ENCODE data around the gene DUSP15.

DUSP15 gene

DNA sequence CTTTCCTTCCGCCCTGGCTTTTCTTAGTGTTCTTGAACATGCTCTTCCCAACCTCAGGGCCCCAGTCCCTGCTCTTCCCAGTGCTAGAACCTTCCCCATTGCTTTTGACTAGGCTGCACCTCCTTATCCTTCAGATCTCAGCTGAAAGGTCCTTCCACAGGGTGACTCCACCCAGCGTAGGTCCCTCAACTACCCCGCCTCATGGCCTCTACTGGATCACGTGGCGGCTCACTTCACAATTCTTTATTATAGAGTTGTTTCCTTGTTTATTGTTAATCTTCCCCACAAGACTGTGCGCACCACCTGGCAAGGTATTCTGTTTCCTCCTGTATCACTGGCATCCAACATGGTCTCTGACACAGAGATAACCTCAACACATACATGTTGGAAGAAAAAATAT, 31.3 kb upstream of the DUSP15 start:
- H3K4me3 ChIP-seq (ENCODE audit: insufficient read depth in 1 of 2, low read depth in 1 of 2, low read length in 2 of 2), result no peak overlapping the region
- no peak overlapping the region for H2BK15ac ChIP-seq (ENCODE audit: low read depth, poor library complexity, severe bottlenecking)
- DNase-seq, result no peak
- 88% methylated on average over 5 of the region's 6 CpGs for WGBS
- no peak overlapping the region for H4K8ac ChIP-seq (ENCODE audit: low read length)
- H2BK120ac ChIP-seq (ENCODE audit: low read depth, low read length), result no peak overlapping the region
- H3K9me3 ChIP-seq (ENCODE audit: control insufficient read depth, low read length), result no peaks in the 10 kb centered on the region
- H3K23ac ChIP-seq (ENCODE audit: low read length in 2 of 2), result no peak overlapping the region
- no peak overlapping the region for H3K14ac ChIP-seq (ENCODE audit: low read length in 2 of 2)
- no peaks in the 10 kb centered on the region for H3K79me1 ChIP-seq (replicated peaks; ENCODE audit: low read length, poor library complexity, severe bottlenecking)
- H2AK5ac ChIP-seq (ENCODE audit: low read length, severe bottlenecking), result no peak overlapping the region
- peaks cover 19 to 33% of the 10 kb centered on the region in 2 experiments for H3K27me3 ChIP-seq (ENCODE audit: control insufficient read depth in 1 of 2, insufficient read depth in 1 of 2, low read length in 2 of 2)
- H4K91ac ChIP-seq (ENCODE audit: low read length), result no peak overlapping the region
- H3K4me1 ChIP-seq (ENCODE audit: control insufficient read depth, insufficient read depth, low read depth, low read length), result no peaks in the 10 kb centered on the region
- H3K36me3 ChIP-seq (ENCODE audit: control insufficient read depth in 1 of 2, insufficient read depth in 2 of 2, low read depth in 1 of 2, low read length in 2 of 2), result no peaks in the 10 kb centered on the region
- no peak overlapping the region for H3K4ac ChIP-seq (ENCODE audit: low read depth in 1 of 2, low read length in 2 of 2)
- no peak overlapping the region for H3K9ac ChIP-seq (ENCODE audit: low read length)
- H3K18ac ChIP-seq (ENCODE audit: low read depth in 1 of 2, low read length in 2 of 2), result no peak overlapping the region
- H2AFZ ChIP-seq (ENCODE audit: low read depth, low read length), result no peak overlapping the region
- H3K4me2 ChIP-seq (ENCODE audit: low read length, poor library complexity, severe bottlenecking), result no peak overlapping the region
- no peak overlapping the region for H2BK5ac ChIP-seq (ENCODE audit: low read depth, low read length, poor library complexity, severe bottlenecking)
- H2BK12ac ChIP-seq (ENCODE audit: low read length in 2 of 2), result no peak overlapping the region
- H3K27ac ChIP-seq (ENCODE audit: low read length, poor library complexity, severe bottlenecking), result no peak overlapping the region

DNA sequence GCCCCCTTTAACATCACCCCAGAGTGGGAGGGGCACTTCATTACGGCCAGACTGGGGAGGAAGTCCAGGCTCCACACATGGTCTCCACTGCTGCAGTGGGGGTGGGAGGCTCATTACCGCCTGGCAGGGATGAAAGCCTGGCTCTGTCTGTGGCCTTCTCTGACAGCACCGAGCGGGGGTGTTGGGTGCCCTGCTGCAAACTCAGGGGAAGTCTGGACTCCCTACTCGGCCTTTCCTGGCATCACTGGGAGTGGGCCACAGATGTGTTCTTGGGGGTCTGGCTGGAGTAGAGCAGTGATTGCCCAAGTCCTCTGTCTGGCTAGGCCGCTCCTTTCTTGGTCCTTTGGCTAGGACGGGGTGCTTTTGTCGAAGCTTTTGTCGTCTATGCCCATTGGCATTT, 27.2 kb upstream of the DUSP15 start:
- H2BK5ac ChIP-seq (ENCODE audit: low read depth, low read length, poor library complexity, severe bottlenecking), result no peak overlapping the region
- H2BK12ac ChIP-seq (ENCODE audit: low read length in 2 of 2), result no peak overlapping the region
- no peak overlapping the region for H3K27ac ChIP-seq (ENCODE audit: low read length, poor library complexity, severe bottlenecking)
- no peaks in the 10 kb centered on the region for H3K9me3 ChIP-seq (ENCODE audit: control insufficient read depth, low read length)
- no peaks in the 10 kb centered on the region for H3K4me1 ChIP-seq (ENCODE audit: control insufficient read depth, insufficient read depth, low read depth, low read length)
- H3K14ac ChIP-seq (ENCODE audit: low read length in 2 of 2), result no peak overlapping the region
- no peak overlapping the region for H3K4me2 ChIP-seq (ENCODE audit: low read length, poor library complexity, severe bottlenecking)
- H3K9ac ChIP-seq (ENCODE audit: low read length), result no peak overlapping the region
- no peak overlapping the region for H2BK15ac ChIP-seq (ENCODE audit: low read depth, poor library complexity, severe bottlenecking)
- no peak overlapping the region for H3K4ac ChIP-seq (ENCODE audit: low read depth in 1 of 2, low read length in 2 of 2)
- no peak for DNase-seq
- H3K79me1 ChIP-seq (replicated peaks; ENCODE audit: low read length, poor library complexity, severe bottlenecking), result no peaks in the 10 kb centered on the region
- H4K91ac ChIP-seq (ENCODE audit: low read length), result no peak overlapping the region
- no peak overlapping the region for H2BK120ac ChIP-seq (ENCODE audit: low read depth, low read length)
- no peak overlapping the region for H2AFZ ChIP-seq (ENCODE audit: low read depth, low read length)
- no peak overlapping the region for H2AK5ac ChIP-seq (ENCODE audit: low read length, severe bottlenecking)
- no peaks in the 10 kb centered on the region for H3K36me3 ChIP-seq (ENCODE audit: control insufficient read depth in 1 of 2, insufficient read depth in 2 of 2, low read depth in 1 of 2, low read length in 2 of 2)
- 82% methylated on average over 9 of the region's 9 CpGs for WGBS
- H3K23ac ChIP-seq (ENCODE audit: low read length in 2 of 2), result no peak overlapping the region
- H3K27me3 ChIP-seq (ENCODE audit: control insufficient read depth in 1 of 2, insufficient read depth in 1 of 2, low read length in 2 of 2), result peaks cover 19 to 35% of the 10 kb centered on the region in 2 experiments
- H3K4me3 ChIP-seq (ENCODE audit: insufficient read depth in 1 of 2, low read depth in 1 of 2, low read length in 2 of 2), result no peak overlapping the region
- H3K18ac ChIP-seq (ENCODE audit: low read depth in 1 of 2, low read length in 2 of 2), result no peak overlapping the region
- no peak overlapping the region for H4K8ac ChIP-seq (ENCODE audit: low read length)

DNA sequence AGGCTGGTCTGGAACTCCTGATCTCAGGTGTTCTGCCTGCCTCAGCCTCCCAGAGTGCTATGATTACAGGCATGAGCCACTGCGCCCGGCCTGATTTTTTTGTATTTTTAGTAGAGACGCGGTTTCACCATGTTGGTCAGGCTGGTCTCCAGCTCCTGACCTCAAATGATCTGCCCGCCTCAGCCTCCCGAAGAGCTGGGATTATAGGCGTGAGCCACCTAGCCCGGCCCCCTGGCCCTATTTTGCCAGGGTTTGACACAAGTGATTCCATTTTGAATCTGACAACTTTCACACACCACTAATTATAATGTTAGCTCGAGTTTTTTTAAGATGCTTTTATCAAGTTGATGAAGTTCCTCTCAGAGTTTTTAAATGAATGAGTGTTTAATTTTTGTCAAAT, 25.7 kb upstream of the DUSP15 start:
- no peak overlapping the region for H2BK15ac ChIP-seq (ENCODE audit: low read depth, poor library complexity, severe bottlenecking)
- H3K9ac ChIP-seq (ENCODE audit: low read length), result no peak overlapping the region
- 92% methylated on average over 8 of the region's 9 CpGs for WGBS
- no peak overlapping the region for H3K18ac ChIP-seq (ENCODE audit: low read depth in 1 of 2, low read length in 2 of 2)
- no peak overlapping the region for H3K4me2 ChIP-seq (ENCODE audit: low read length, poor library complexity, severe bottlenecking)
- no peak overlapping the region for H2AK5ac ChIP-seq (ENCODE audit: low read length, severe bottlenecking)
- no peak overlapping the region for H3K4me3 ChIP-seq (ENCODE audit: insufficient read depth in 1 of 2, low read depth in 1 of 2, low read length in 2 of 2)
- no peaks in the 10 kb centered on the region for H3K36me3 ChIP-seq (ENCODE audit: control insufficient read depth in 1 of 2, insufficient read depth in 2 of 2, low read depth in 1 of 2, low read length in 2 of 2)
- H3K23ac ChIP-seq (ENCODE audit: low read length in 2 of 2), result no peak overlapping the region
- H2BK12ac ChIP-seq (ENCODE audit: low read length in 2 of 2), result no peak overlapping the region
- no peak overlapping the region for H4K91ac ChIP-seq (ENCODE audit: low read length)
- no peak for DNase-seq
- no peak overlapping the region for H3K14ac ChIP-seq (ENCODE audit: low read length in 2 of 2)
- H3K4me1 ChIP-seq (ENCODE audit: control insufficient read depth, insufficient read depth, low read depth, low read length), result no peaks in the 10 kb centered on the region
- no peak overlapping the region for H3K4ac ChIP-seq (ENCODE audit: low read depth in 1 of 2, low read length in 2 of 2)
- H4K8ac ChIP-seq (ENCODE audit: low read length), result no peak overlapping the region
- no peak overlapping the region for H3K27ac ChIP-seq (ENCODE audit: low read length, poor library complexity, severe bottlenecking)
- H3K27me3 ChIP-seq (ENCODE audit: control insufficient read depth in 1 of 2, insufficient read depth in 1 of 2, low read length in 2 of 2), result peaks cover 14 to 30% of the 10 kb centered on the region in 2 experiments
- no peaks in the 10 kb centered on the region for H3K79me1 ChIP-seq (replicated peaks; ENCODE audit: low read length, poor library complexity, severe bottlenecking)
- H3K9me3 ChIP-seq (ENCODE audit: control insufficient read depth, low read length), result no peaks in the 10 kb centered on the region
- no peak overlapping the region for H2AFZ ChIP-seq (ENCODE audit: low read depth, low read length)
- H2BK5ac ChIP-seq (ENCODE audit: low read depth, low read length, poor library complexity, severe bottlenecking), result no peak overlapping the region
- no peak overlapping the region for H2BK120ac ChIP-seq (ENCODE audit: low read depth, low read length)

DNA sequence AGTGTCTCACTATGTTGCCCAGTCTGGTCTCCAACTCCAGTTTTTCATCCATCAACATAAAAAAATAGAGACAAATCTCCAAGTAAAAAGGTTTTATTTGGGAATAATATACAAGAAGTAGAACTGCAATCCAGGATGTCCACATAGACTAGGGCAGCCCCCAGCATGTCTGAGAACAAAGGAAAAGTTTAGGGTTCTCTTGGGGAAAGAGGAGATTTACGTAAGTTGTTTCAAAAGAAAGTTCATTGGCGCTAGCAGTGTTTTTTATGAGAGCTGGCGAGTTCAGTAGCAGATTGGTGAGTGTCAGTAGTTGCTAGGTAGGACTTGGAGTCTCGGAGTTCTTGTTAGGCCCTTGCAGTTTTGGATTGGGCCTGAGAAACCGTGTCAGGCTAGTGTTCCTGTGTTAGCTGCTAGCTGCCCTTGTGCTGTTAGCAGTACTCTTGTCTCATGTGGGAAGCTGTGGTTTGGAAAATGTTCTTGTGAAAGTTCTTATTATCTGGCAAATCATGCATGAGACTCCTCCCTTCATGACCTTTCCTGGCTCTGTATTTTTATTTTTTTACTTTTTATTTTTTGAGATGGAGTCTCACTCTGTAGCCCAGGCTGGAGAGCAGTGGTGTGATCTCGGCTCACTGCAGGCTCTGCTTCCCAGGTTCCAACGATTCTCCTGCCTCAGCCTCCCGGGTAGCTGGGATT, 24.8 kb upstream of the DUSP15 start:
- Histone ChIP-seq H3K4ac (ENCODE audit: low read depth in 1 of 2, low read length in 2 of 2) (no peak overlapping the region), H2BK120ac (ENCODE audit: low read depth, low read length) (no peak overlapping the region), H3K4me1 (ENCODE audit: control insufficient read depth, insufficient read depth, low read depth, low read length) (no peaks in the 10 kb centered on the region), H4K91ac (ENCODE audit: low read length) (no peak overlapping the region), H3K4me3 (ENCODE audit: insufficient read depth in 1 of 2, low read depth in 1 of 2, low read length in 2 of 2) (no peak overlapping the region), H3K4me2 (ENCODE audit: low read length, poor library complexity, severe bottlenecking) (no peak overlapping the region), H3K27ac (ENCODE audit: low read length, poor library complexity, severe bottlenecking) (no peak overlapping the region), H3K79me1 (replicated peaks; ENCODE audit: low read length, poor library complexity, severe bottlenecking) (no peaks in the 10 kb centered on the region), H4K8ac (ENCODE audit: low read length) (no peak overlapping the region), H3K36me3 (ENCODE audit: control insufficient read depth in 1 of 2, insufficient read depth in 2 of 2, low read depth in 1 of 2, low read length in 2 of 2) (no peaks in the 10 kb centered on the region), H3K9ac (ENCODE audit: low read length) (peak overlapping the region; percentile 59), H2BK15ac (ENCODE audit: low read depth, poor library complexity, severe bottlenecking) (no peak overlapping the region), H2AK5ac (ENCODE audit: low read length, severe bottlenecking) (no peak overlapping the region), H2AFZ (ENCODE audit: low read depth, low read length) (no peak overlapping the region), H3K14ac (ENCODE audit: low read length in 2 of 2) (no peak overlapping the region), H3K27me3 (ENCODE audit: control insufficient read depth in 1 of 2, insufficient read depth in 1 of 2, low read length in 2 of 2) (peaks cover 14 to 26% of the 10 kb centered on the region in 2 experiments), H2BK12ac (ENCODE audit: low read length in 2 of 2) (no peak overlapping the region), H3K23ac (ENCODE audit: low read length in 2 of 2) (no peak overlapping the region), H2BK5ac (ENCODE audit: low read depth, low read length, poor library complexity, severe bottlenecking) (no peak overlapping the region), H3K18ac (ENCODE audit: low read depth in 1 of 2, low read length in 2 of 2) (no peak overlapping the region), H3K9me3 (ENCODE audit: control insufficient read depth, low read length) (no peaks in the 10 kb centered on the region)
- DNase-seq, result peak; percentile 71
- 66% methylated on average over 8 of the region's 8 CpGs for WGBS

All from mesenchymal stem cell (in vitro differentiated cells and primary cell).